GOT3 (cell line): ENCODE data around the gene RANBP2.

ENCODE experiments used
- DNase-seq: peaks from one replicate; lab custom pipeline; 2025; ENCODE audit warnings: mixed read lengths; lab: John Stamatoyannopoulos, UW

The RANBP2 gene

GRCh38 chr2:108778857-108779256 is 59.6 kb downstream of the RANBP2 start:
- DNase-seq: no peak

- no peak for DNase-seq
Observed at GRCh38 chr2:108786008-108786353, 66.7 kb downstream of the RANBP2 start.

- DNase-seq: peak; percentile 44
Observed at GRCh38 chr2:108786354-108787215, 67.3 kb downstream of the RANBP2 start, which contains the start of gene CCDC138. Gene CCDC138, plus strand, starts transcription at chr2:108786771. Its CDS starts 52 bp downstream, at chr2:108786823.

GRCh38 chr2:108787216-108787541 is 67.9 kb downstream of the RANBP2 start:
- DNase-seq: no peak

DNA sequence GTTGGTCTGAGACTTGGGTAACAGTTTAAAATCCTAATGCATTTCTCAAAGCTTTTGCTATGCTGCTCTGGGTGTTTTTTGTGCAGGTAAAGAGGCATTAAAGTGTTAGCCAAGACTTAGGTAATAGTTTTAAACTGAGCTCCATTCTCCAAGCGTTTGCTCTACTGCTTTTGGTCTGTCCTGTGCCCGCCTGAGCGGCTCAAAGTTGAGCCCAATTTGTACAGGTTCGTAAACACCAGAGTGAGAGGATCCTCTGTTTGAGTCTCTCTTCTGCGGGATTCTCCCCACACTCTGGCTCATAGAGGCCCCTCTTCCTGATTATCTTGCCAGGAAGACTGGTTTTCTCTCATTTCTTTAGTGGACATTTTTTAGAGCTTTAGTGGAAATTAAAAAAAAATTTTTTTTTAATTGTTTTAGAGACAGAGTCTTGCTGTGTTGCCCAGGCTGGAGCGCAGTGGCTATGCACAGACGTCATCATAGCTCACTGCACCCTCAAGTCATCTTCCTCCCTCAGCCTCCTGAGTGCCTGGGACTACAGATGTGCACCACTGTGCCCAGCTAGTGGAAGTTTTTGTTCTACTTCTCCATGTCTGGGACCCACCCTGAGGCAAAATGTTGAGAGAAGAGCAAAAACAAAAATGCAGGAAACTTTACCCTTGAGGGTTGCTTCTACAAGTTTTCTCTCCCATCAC is 83.9 kb downstream of the RANBP2 start:
- DNase-seq: no peak

- DNase-seq: no peak
Observed at GRCh38 chr2:108805032-108805431, 85.8 kb downstream of the RANBP2 start.

DNA sequence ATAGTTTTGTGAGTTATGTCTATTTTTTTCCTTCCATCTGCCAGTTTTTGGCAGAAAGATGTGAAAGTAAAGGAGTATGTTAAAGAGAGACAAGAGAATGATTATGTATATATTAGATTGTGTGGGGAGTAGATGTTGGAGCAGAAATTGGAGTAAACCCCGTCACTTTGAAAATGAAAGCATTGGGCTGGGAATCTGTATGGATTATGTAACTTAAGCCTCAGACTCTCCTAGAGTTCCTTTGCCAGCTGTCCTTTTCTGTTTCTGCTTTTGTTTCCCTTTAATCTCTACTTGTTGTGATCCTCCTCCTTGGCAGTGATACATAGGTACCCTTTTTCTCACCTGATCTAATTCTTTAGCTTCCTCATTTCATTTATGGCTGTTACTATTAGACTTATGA is 86.5 kb downstream of the RANBP2 start:
- no peak for DNase-seq

DNA sequence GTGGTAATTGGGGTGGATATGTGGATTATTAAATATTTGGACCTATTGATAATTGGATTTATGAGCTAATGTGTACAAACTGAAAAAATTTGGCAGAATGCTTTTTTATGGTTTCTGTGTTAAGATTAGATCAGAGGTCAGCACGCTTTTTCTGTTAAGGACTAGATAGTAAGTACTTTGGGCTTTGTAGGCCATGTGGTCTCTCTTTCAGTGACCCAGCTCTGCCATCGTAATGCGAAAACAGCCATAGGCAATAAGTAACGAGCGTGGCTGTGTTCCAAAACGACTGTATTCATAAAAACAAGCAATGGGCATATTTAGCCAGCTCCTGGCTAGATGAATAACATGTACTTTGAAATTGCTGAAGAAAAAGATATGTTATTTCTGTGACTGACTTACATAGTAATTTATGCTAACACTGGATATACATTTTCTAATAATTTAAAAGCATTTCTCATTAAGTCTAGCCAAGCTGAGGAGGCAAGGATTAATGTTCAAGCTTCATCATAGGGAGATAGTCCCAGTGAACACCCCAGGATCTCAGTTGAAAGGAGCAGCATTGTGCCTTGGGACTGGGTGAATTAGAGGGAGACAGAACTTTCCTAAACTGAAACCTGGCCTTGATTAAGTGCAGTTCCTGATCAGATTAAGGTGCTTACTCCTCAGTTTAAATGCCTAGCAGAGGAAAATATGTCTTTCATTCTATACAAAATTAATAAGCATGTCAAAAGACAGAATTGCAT is 87.3 kb downstream of the RANBP2 start:
- no peak for DNase-seq

DNA sequence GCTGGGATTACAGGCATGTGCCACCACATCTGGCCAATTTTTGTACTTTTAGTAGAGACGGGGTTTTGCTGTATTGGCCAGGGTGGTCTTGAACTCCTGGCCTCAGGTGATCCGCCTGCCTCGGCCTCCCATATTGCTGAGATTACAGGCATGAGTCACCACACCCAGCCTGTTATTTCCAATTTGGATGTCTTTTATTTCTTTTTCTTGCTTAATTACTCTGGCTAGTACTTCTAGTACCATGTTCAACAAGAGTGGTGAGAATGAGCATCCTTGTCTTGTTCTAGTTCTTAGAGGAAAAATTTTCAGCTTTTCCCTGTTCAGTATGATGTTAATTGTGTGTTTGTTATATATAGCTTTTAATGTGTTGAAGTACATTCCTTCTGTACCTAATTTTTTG is 90.7 kb downstream of the RANBP2 start:
- no peak for DNase-seq

DNA sequence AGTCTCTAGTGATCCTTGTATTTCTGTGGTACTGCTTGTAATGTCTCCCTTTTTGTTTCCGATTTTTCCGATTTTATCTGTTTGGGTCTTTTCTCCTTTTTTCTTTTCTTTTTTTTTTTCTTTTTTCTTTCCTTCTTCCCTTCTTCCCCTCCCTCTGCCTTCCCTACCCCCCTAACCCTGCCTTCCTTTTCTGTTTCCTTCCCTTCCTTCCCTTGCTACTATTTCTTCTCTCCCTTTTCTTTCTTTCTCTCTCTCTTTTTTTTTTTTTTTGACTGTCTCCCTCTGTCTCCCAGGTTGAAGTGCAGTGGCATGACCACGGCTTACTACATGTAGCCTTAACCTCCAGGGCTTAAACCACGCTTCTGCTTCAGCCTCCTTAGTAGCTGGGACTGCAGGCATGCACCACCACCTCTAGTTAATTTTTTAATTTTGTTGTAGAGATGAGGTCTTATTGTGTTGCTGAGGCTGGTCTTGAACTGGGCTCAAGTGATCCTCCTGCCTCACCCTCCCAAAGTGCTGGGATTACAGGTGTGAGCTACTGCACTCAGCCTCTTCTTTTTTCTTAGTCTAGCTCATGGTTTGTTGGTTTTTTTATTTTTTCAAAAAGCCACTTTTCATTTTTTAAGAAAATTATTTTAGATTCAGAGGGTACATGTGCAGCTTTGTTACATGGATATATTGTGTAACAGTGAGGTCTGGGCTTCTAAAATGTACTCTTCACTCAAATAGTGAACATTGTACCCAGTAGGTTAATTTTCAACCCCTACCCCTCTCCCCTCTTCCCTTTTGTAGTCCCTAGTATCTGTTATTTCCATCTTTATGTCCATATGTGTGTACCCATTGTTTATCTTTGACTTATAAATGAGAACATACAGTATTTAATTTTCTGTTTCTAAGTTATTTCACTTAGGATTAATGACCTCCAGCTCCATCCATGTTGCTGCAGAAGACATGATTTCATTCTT is 92.0 kb downstream of the RANBP2 start:
- DNase-seq: no peak

DNA sequence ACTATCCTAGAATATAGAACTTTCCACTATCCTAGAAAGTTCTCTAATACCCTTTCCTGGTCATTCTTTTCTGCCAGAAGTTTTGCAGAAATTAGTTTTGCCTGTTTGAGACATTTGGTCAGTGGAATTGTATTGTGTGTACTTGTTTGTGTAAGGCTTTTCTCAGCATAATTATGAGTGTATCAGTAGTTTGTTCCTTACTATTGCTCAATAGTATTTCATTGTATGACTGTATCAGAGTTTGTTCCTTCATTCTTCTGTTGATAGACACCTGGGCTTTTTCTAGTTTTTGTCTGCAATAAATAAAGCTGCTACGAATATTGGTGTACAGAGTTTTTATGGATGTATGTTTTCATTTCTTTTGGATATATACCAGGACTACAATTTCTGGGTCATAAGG is 94.5 kb downstream of the RANBP2 start:
- no peak for DNase-seq

DNA sequence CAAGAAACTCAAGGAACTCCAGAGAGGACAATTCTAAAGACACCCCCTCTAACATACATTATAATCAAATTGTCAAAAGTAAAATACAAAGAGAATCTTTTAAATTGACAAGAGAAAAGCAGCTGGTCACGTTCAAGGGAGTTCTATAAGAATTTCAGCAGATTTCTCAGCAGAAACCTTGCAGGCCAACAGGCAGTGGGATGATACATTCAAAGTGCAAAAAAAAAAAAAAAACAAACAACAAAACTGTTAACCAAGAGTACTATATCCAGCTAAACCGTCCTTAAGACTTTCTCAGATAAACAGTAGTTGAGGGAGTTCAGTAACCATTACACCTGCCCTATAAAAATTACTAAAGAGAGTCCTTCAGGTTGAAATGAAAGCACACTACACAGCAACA is 101.2 kb downstream of the RANBP2 start:
- DNase-seq: no peak

- no peak for DNase-seq
Observed at GRCh38 chr2:108823286-108823685, 104.0 kb downstream of the RANBP2 start.

DNA sequence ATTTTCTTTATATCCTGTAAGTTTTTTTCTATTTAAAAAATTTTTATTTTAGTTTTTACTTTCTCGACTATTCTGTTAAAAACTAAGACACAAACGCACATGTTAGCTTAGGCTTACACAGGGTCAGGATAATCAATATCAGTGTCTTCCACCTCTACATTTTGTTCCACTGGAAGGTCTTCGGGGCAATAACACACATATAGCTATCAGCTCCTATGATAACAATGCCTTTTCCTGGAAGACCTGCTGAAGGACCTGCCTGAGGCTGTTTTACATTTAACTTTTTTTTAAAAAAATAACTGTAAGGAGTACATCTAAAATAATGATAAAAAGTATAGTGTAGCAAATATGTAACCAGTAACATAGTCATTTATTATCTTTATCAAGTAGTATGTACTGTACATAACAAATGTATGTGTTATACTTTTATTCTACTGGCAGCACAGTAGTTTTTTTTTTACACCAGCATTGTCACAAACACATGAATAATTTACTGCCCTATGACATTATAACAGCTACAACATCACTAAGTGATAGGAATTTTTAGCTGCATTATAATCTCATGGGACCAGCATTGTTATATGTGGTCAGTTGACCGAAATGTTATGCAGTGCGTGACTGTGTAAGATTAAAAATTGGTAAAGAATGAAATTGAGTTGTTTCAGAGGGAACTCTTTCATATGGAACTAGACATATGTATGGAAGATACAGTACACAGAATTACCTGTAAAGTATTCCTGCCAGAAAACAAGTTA is 105.2 kb downstream of the RANBP2 start:
- no peak for DNase-seq

DNA sequence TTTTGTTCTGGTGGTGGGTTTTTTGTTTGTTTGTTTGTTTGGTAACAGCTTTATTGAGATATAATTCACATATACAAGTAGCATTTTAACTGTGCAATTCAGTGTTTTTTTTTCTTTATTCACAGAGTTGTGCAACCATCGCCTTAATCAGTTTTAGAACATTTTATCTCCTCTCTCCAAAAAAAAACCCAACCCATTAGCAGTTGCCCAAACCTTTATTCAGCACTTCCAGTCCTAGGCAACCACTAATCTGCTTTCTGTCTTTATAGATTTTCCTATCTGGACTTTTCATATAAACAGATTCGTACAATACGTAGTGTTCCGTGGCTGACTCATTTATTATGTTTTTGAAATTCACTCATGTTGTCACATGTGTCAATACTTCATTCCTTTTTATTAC is 106.0 kb downstream of the RANBP2 start:
- no peak for DNase-seq

- DNase-seq: no peak
Observed at GRCh38 chr2:108825736-108826135, 106.5 kb downstream of the RANBP2 start.

DNA sequence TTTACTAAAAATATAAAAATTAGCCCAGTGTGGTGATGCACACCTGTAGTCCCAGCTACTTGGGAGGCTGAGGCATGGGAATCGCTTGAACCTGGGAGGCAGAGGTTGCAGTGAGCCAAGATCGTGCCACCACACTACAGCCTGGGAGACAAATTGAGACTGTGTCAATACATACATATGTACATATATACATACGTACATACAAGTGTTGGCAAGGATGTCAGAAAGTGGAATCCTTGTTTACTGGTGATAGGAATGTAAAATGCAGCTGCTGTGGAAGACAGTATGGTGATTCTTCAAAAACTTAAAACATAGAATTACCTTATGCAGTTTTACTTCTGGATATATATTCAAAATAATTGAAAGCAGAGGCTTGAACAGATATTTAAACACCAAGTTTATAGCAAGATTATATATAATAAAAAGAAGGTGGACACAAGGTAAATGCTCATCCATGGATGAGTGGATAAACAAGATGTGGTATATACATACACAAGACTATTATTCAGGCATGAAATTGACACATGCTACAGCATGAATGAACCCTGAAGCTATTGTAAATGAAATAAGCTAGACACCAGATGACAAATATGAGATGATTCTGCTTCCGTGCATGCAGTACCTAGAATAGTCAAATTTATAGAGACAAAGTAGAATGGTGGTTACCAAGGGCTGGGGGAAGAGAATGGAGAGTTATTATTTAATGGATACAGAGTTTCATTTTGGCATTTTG is 110.5 kb downstream of the RANBP2 start:
- no peak for DNase-seq

DNA sequence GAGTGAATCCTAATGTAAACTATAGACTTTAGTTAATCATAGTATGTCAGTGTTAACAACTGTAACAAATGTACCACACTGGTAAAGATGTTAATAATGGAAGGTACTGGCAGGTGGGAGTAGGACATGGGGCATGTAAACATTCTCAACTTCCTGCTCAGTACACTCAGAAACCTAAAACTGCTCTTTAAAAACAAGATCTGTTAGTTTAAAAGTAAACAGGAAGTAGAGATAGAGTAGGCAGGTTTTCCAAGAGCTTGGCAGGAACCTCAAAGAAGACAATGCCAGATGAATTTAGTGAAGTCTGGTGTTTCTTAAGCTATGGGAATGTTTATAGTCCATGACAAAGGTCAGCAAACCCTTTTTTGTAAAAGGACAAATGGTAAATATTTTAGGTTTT is 113.9 kb downstream of the RANBP2 start:
- DNase-seq: no peak

GRCh38 chr2:108834620-108835019 is 115.3 kb downstream of the RANBP2 start:
- DNase-seq: no peak

DNA sequence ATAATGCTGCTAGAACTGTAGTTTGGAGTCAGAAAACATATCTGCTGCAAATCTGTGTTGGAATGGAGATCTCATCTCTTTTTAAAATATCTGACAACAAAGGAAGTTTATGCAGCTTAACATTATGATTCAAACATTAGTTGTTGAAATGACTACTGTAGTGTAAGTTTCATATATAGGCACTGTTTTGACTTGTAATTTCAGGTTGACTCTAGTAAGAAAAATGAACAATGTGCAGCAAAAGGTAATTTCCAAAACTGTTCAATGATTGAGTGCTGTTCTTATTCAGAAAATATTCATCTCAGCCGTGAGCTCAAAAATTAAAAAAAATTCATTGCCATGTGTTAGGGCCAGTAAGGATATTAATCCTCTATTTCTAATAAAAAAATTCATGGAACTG is 115.8 kb downstream of the RANBP2 start:
- no peak for DNase-seq
